Vagina (tissue), 2 donors: ENCODE measurements around the gene C10orf90.

Source experiments
- CTCF ChIP-seq, 3 experiments: fragments of 450-650 bp in 2 of 3; fragments of 200-600 bp in 1 of 3; sonication (generic) in 1 of 3; IDR thresholded peaks; one replicate each; pipeline ENCODE4 v1.5.1; 2017 to 2019; ENCODE audit warnings: antibody characterized with exemption in 3 of 3, mild to moderate bottlenecking in 2 of 3, moderate library complexity in 2 of 3
- POLR2A ChIP-seq, 2 donors: fragments of 450-650 bp; IDR thresholded peaks; one replicate each; pipeline ENCODE4 v1.6.1; 2017; ENCODE audit warnings: antibody characterized with exemption in 2 of 2, mild to moderate bottlenecking in 2 of 2, moderate library complexity in 2 of 2

- TF ChIP-seq CTCF (IDR thresholded peaks at IDR 0.05) (no peak), POLR2A (IDR thresholded peaks at IDR 0.05) (no peak)
Measured at GRCh38 chr10:126580873-126581647, 89.4 kb downstream of the C10orf90 start.
